ENCODE measurements around the gene CARD14.
A peak's percentile ranks its signal among the peaks of the same experiment; 100 is the strongest.
"Not testable (repeated sequence)": the region's sequence is repeated elsewhere in the genome, so short reads cannot be mapped to it uniquely, and the experiment has no call there.

CARD14 gene

GRCh38 chr17:80228477-80228876 is 58.6 kb downstream of the CARD14 start:
- DNase-seq, result no peak

GRCh38 chr17:80229011-80229410 is 59.2 kb downstream of the CARD14 start:
- no peak for DNase-seq

GRCh38 chr17:80232438-80232837 is 62.6 kb downstream of the CARD14 start:
- DNase-seq, result no peak

- DNase-seq, result no peak
Observed at GRCh38 chr17:80233202-80233601, 63.4 kb downstream of the CARD14 start.

GRCh38 chr17:80236911-80237310 is 67.1 kb downstream of the CARD14 start:
- no peak for DNase-seq

- DNase-seq, result no peak
Observed at GRCh38 chr17:80237386-80237785, 67.6 kb downstream of the CARD14 start.

- DNase-seq, result no peak
Observed at GRCh38 chr17:80242505-80242904, 72.7 kb downstream of the CARD14 start.

GRCh38 chr17:80243526-80244433 is 74.0 kb downstream of the CARD14 start:
- no peak for DNase-seq

- not testable (repeated sequence) for DNase-seq
Observed at GRCh38 chr17:80244448-80244847, 74.6 kb downstream of the CARD14 start.

- no peak for DNase-seq
Observed at GRCh38 chr17:80244871-80245509, 75.2 kb downstream of the CARD14 start.

GRCh38 chr17:80245566-80246265 is 75.9 kb downstream of the CARD14 start:
- DNase-seq, result no peak

GRCh38 chr17:80246266-80246681 is 76.4 kb downstream of the CARD14 start:
- no peak for DNase-seq

- DNase-seq, result no peak
Observed at GRCh38 chr17:80246726-80247125, 76.9 kb downstream of the CARD14 start.

GRCh38 chr17:80247561-80247960 is 77.7 kb downstream of the CARD14 start:
- DNase-seq, result no peak

GRCh38 chr17:80248001-80248893 is 78.4 kb downstream of the CARD14 start:
- no peak for DNase-seq

- no peak for DNase-seq
Observed at GRCh38 chr17:80248894-80249710, 79.3 kb downstream of the CARD14 start.

- DNase-seq, result no peak
Observed at GRCh38 chr17:80251966-80252365, 82.1 kb downstream of the CARD14 start.

GRCh38 chr17:80252871-80253270 is 83.0 kb downstream of the CARD14 start:
- DNase-seq, result peak; percentile 13

- no peak for DNase-seq
Observed at GRCh38 chr17:80253631-80254395, 84.0 kb downstream of the CARD14 start.

- peak; percentile 87 for DNase-seq
Observed at GRCh38 chr17:80254396-80255251, 84.8 kb downstream of the CARD14 start.
